H9 (cell line): ENCODE measurements around the gene CENPC. TPM values are rescaled to one million over a fixed set of nuclear protein-coding genes. Genes with fewer than 3 reads are reported as not detected.
"Not testable (repeated sequence)": the region's sequence is repeated elsewhere in the genome, so short reads cannot be mapped to it uniquely, and the experiment has no call there.

Source experiments
- DNase-seq: peaks from one replicate; pipeline ENCODE4 v3.0.0-alpha.2; 2017
- H2AFZ ChIP-seq: one replicate; pipeline ENCODE4 v1.6.1; 2013; ENCODE audit warnings: mild to moderate bottlenecking, low read length, control low read depth, moderate library complexity
- H2AK5ac ChIP-seq: 2 replicates; pipeline ENCODE4 v1.6.1; 2013; ENCODE audit warnings: low read length, control low read depth, mixed read lengths; ENCODE audit not compliant: insufficient read length
- H2BK120ac ChIP-seq: one replicate; pipeline ENCODE4 v1.6.1; 2013; ENCODE audit warnings: low read depth, mild to moderate bottlenecking, low read length, control low read depth, inconsistent platforms; ENCODE audit not compliant: poor library complexity, severe bottlenecking
- H2BK12ac ChIP-seq: 2 replicates; pipeline ENCODE4 v1.6.1; 2013; ENCODE audit warnings: low read length, control low read depth, mixed read lengths, low read depth; ENCODE audit not compliant: insufficient read length
- H2BK15ac ChIP-seq: 2 replicates; pipeline ENCODE4 v1.6.1; 2013; ENCODE audit warnings: low read depth, low read length, control low read depth
- H2BK20ac ChIP-seq: one replicate; pipeline ENCODE4 v1.6.1; 2013; ENCODE audit warnings: low read depth, mild to moderate bottlenecking, low read length, control low read depth, inconsistent platforms; ENCODE audit not compliant: poor library complexity, severe bottlenecking
- H2BK5ac ChIP-seq: 2 replicates; pipeline ENCODE4 v1.6.1; 2013; ENCODE audit warnings: low read length, control low read depth, mixed read lengths; ENCODE audit not compliant: insufficient read length
- H3K14ac ChIP-seq: 2 replicates; pipeline ENCODE4 v1.6.1; 2013; ENCODE audit warnings: low read length, control low read depth; ENCODE audit not compliant: insufficient read depth
- H3K18ac ChIP-seq: 2 replicates; pipeline ENCODE4 v1.6.1; 2013; ENCODE audit warnings: low read depth, mild to moderate bottlenecking, mixed read lengths, low read length, control low read depth; ENCODE audit not compliant: insufficient read length
- H3K23ac ChIP-seq: 2 replicates; pipeline ENCODE4 v1.6.1; 2013; ENCODE audit warnings: low read length, control low read depth, mixed read lengths, low read depth; ENCODE audit not compliant: insufficient read length
- H3K23me2 ChIP-seq: 2 replicates; pipeline ENCODE4 v1.6.1; 2013; ENCODE audit warnings: low read depth, mild to moderate bottlenecking, mixed read lengths, low read length, control low read depth; ENCODE audit not compliant: insufficient read length, poor library complexity, severe bottlenecking
- H3K27ac ChIP-seq: 2 replicates; pipeline ENCODE4 v1.5.1; 2013; ENCODE audit warnings: low read length, control low read depth, mixed read lengths, low read depth; ENCODE audit not compliant: insufficient read length
- H3K27me3 ChIP-seq: 2 replicates; pipeline ENCODE4 v1.6.1; 2013; ENCODE audit warnings: low read length, control low read depth, inconsistent platforms; ENCODE audit not compliant: insufficient read depth
- H3K4ac ChIP-seq: 2 replicates; pipeline ENCODE4 v1.6.1; 2013; ENCODE audit warnings: low read depth, mild to moderate bottlenecking, control low read depth, inconsistent platforms, low read length, moderate library complexity
- H3K4me1 ChIP-seq: 2 replicates; pipeline ENCODE4 v1.6.1; 2013; ENCODE audit warnings: low read length, control low read depth, inconsistent platforms; ENCODE audit not compliant: insufficient read depth
- H3K4me2 ChIP-seq: 2 replicates; pipeline ENCODE4 v1.6.1; 2013; ENCODE audit warnings: low read length, control low read depth, mixed read lengths; ENCODE audit not compliant: insufficient read length, insufficient read depth
- H3K56ac ChIP-seq: 2 replicates; pipeline ENCODE4 v1.6.1; 2013; ENCODE audit warnings: low read depth, mild to moderate bottlenecking, mixed read lengths, low read length, control low read depth; ENCODE audit not compliant: insufficient read length
- H3K79me1 ChIP-seq: 2 replicates; pipeline ENCODE4 v1.6.1; 2013; ENCODE audit warnings: low read depth, mild to moderate bottlenecking, moderate library complexity, low read length, control low read depth, inconsistent platforms; ENCODE audit not compliant: insufficient read depth, poor library complexity, severe bottlenecking
- H3K79me2 ChIP-seq: 2 replicates; pipeline ENCODE4 v1.6.1; 2013; ENCODE audit warnings: low read length, control low read depth, inconsistent platforms; ENCODE audit not compliant: insufficient read depth
- H3K9ac ChIP-seq: 2 replicates; pipeline ENCODE4 v1.6.1; 2013; ENCODE audit warnings: low read length, control low read depth, mixed read lengths; ENCODE audit not compliant: insufficient read length; ENCODE audit errors: extremely low read depth
- H3K9me3 ChIP-seq: one replicate; pipeline ENCODE4 v1.6.1; 2013; ENCODE audit warnings: low read depth, low read length, inconsistent platforms; ENCODE audit not compliant: control insufficient read depth
- H3T11ph ChIP-seq: one replicate; pipeline ENCODE4 v1.6.1; 2013; ENCODE audit warnings: mild to moderate bottlenecking, low read length, control low read depth, inconsistent platforms
- H4K20me1 ChIP-seq: one replicate; pipeline ENCODE4 v1.6.1; 2013; ENCODE audit not compliant: control insufficient read depth, insufficient read length, insufficient read depth
- H4K5ac ChIP-seq: 2 replicates; pipeline ENCODE4 v1.6.1; 2013; ENCODE audit warnings: low read depth, mild to moderate bottlenecking, mixed read lengths, low read length, control low read depth; ENCODE audit not compliant: insufficient read length
- H4K8ac ChIP-seq: replicated peaks from 2 replicates; pipeline ENCODE4 v1.6.1; 2013; ENCODE audit warnings: low read length, control low read depth, mixed read lengths, low read depth; ENCODE audit not compliant: insufficient read length
- H4K91ac ChIP-seq: 2 replicates; pipeline ENCODE4 v1.6.1; 2013; ENCODE audit warnings: low read depth, mild to moderate bottlenecking, moderate library complexity, mixed read lengths, low read length, control low read depth; ENCODE audit not compliant: insufficient read length
- H3K27ac Mint-ChIP-seq, 3 experiments: 2 replicates in 2 of 3; 3 replicates in 1 of 3; pipeline ENCODE4 v1.8.0; 2020 to 2021; ENCODE audit warnings: mixed read lengths in 3 of 3, mild to moderate bottlenecking in 1 of 3, moderate library complexity in 1 of 3
- H3K27me3 Mint-ChIP-seq: 2 replicates; pipeline ENCODE4 v1.8.0; 2021; ENCODE audit warnings: low read depth, mild to moderate bottlenecking, moderate library complexity, mixed read lengths
- H3K36me3 Mint-ChIP-seq, 3 experiments: 2 replicates in 2 of 3; 3 replicates in 1 of 3; pipeline ENCODE4 v1.8.0; 2020 to 2021; ENCODE audit warnings: low read depth in 3 of 3, mixed read lengths in 3 of 3; ENCODE audit not compliant: insufficient read depth in 1 of 3
- H3K4me1 Mint-ChIP-seq, 2 experiments: 2 replicates each; pipeline ENCODE4 v1.8.0; 2020; ENCODE audit warnings: mixed read lengths in 2 of 2
- H3K4me3 Mint-ChIP-seq, 2 experiments: 2 replicates in 1 of 2; 3 replicates in 1 of 2; pipeline ENCODE4 v1.8.0; 2020 to 2021; ENCODE audit warnings: mild to moderate bottlenecking in 2 of 2, mixed read lengths in 2 of 2, moderate library complexity in 1 of 2
- H3K9me3 Mint-ChIP-seq, 2 experiments: 2 replicates in 1 of 2; 3 replicates in 1 of 2; pipeline ENCODE4 v1.8.0; 2020; ENCODE audit warnings: mild to moderate bottlenecking in 2 of 2, mixed read lengths in 2 of 2, moderate library complexity in 1 of 2
- CTCF ChIP-seq: fragments of 200-600 bp; sonication (generic); conservative IDR thresholded peaks from 3 replicates; pipeline ENCODE4 v1.8.0; 2021; ENCODE audit warnings: antibody characterized with exemption, mild to moderate bottlenecking
- WGBS: extraction: QIAGEN DNeasy Blood & Tissue Kit; methylation state at CpG from one replicate; pipeline ENCODE4 v1.1.7; 2013; ENCODE audit warnings: missing lambda C conversion rate, low lambda C conversion rate, mixed read lengths; ENCODE audit not compliant: insufficient read length; ENCODE audit errors: extremely low coverage; 5-methylcytosine and 5-hydroxymethylcytosine counted together
- total RNA-seq: library from RNA; stranded (reverse); gene quantifications from 2 replicates; pipeline ENCODE4 v1.2.1, GENCODE V29; 2021

The CENPC gene
- total RNA-seq, 1 experiment from 2014 or later: 18.8 TPM

GRCh38 chr4:67531379-67531962 lies 13.8 kb downstream of the CENPC start:
- H4K91ac ChIP-seq: no peak overlapping the region
- no peak overlapping the region for H3K4me2 ChIP-seq
- no peaks in the 10 kb centered on the region for H4K20me1 ChIP-seq
- peaks cover 5% of the 10 kb centered on the region for H3K79me1 ChIP-seq
- H3K27me3 Mint-ChIP-seq: no peaks in the 10 kb centered on the region
- TF ChIP-seq CTCF: no peak
- H3K9me3 ChIP-seq: no peaks in the 10 kb centered on the region
- H4K8ac ChIP-seq: no peak overlapping the region
- H2AK5ac ChIP-seq: no peak overlapping the region
- no peak overlapping the region for H2BK12ac ChIP-seq
- H2BK5ac ChIP-seq: no peak overlapping the region
- no peaks in the 10 kb centered on the region for H3K27me3 ChIP-seq
- DNase-seq: no peak
- no peaks in the 10 kb centered on the region for H3K4me1 ChIP-seq
- H2BK20ac ChIP-seq: no peak overlapping the region
- no peak overlapping the region for H3K56ac ChIP-seq
- no peak overlapping the region for H4K5ac ChIP-seq
- no peak overlapping the region for H2BK15ac ChIP-seq
- no peaks in the 10 kb centered on the region for H3K23me2 ChIP-seq
- H3K14ac ChIP-seq: no peak overlapping the region
- no peak overlapping the region for H2AFZ ChIP-seq
- peak overlapping the region in 1 of 3 experiments; percentile 76; a peak in 1 of 7 replicates for H3K27ac Mint-ChIP-seq
- H3K4ac ChIP-seq: no peak overlapping the region
- no peak overlapping the region for H3K18ac ChIP-seq
- H3K9ac ChIP-seq: no peak overlapping the region
- H3K36me3 Mint-ChIP-seq: peaks cover 35 to 66% (median 60%) of the 10 kb centered on the region in 3 experiments
- H3K4me1 Mint-ChIP-seq: peaks cover 2 to 5% of the 10 kb centered on the region in 2 experiments; a peak in 3 of 4 replicates
- whole genome bisulfite sequencing: no CpG with 5 or more reads among the region's 4 CpGs
- peaks cover 3 to 6% of the 10 kb centered on the region in 2 experiments; a peak in 1 of 5 replicates for H3K9me3 Mint-ChIP-seq
- no peak overlapping the region for H3K4me3 Mint-ChIP-seq
- H3K27ac ChIP-seq: no peak overlapping the region
- no peak overlapping the region for H3K23ac ChIP-seq
- H3T11ph ChIP-seq: no peak overlapping the region
- no peak overlapping the region for H2BK120ac ChIP-seq
- no peaks in the 10 kb centered on the region for H3K79me2 ChIP-seq

- not testable (repeated sequence) for H2AFZ ChIP-seq, H4K5ac ChIP-seq, H2BK5ac ChIP-seq, H3K79me1 ChIP-seq, H4K8ac ChIP-seq, H3K56ac ChIP-seq, H3K9me3 Mint-ChIP-seq, H3K27me3 Mint-ChIP-seq, H3K9me3 ChIP-seq, H2BK120ac ChIP-seq, H3K79me2 ChIP-seq, H3K4me1 ChIP-seq, H3K18ac ChIP-seq, H3K4me3 Mint-ChIP-seq, H4K20me1 ChIP-seq, H2BK15ac ChIP-seq, H2BK12ac ChIP-seq, H3K27ac ChIP-seq, H3K27ac Mint-ChIP-seq, H2AK5ac ChIP-seq, H3K4ac ChIP-seq, H2BK20ac ChIP-seq, H4K91ac ChIP-seq, H3K23ac ChIP-seq, H3K9ac ChIP-seq, DNase-seq, H3T11ph ChIP-seq, H3K14ac ChIP-seq, H3K4me1 Mint-ChIP-seq, H3K23me2 ChIP-seq, H3K4me2 ChIP-seq, H3K27me3 ChIP-seq
- H3K36me3 Mint-ChIP-seq: peaks cover 2 to 14% (median 10%) of the 10 kb centered on the region in 3 experiments; a peak in 6 of 7 replicates
- no CpG with 5 or more reads among the region's 3 CpGs for WGBS
Measured at GRCh38 chr4:67524140-67524539, 21.2 kb downstream of the CENPC start.
